Mammary epithelial cell (primary cell): ENCODE data around the gene NPHP4.

Experiments used
- EZH2 ChIP-seq: IDR thresholded peaks from 2 replicates; pipeline ENCODE4 v1.6.1; 2012; ENCODE audit warnings: low read length, inconsistent platforms, borderline replicate concordance
- TF ChIP-seq, protein P1 (sequence below), 2 donors: IDR thresholded peaks in 1 of 2; conservative IDR thresholded peaks in 1 of 2; 2 replicates each; pipeline ENCODE4 v1.5.1; 2011 to 2012; ENCODE audit warnings: inconsistent platforms in 2 of 2, low read length in 2 of 2, mild to moderate bottlenecking in 2 of 2, control low read depth in 1 of 2, low read depth in 1 of 2; ENCODE audit not compliant: insufficient read depth in 1 of 2; ENCODE audit errors: extremely low read depth in 1 of 2

DNA sequence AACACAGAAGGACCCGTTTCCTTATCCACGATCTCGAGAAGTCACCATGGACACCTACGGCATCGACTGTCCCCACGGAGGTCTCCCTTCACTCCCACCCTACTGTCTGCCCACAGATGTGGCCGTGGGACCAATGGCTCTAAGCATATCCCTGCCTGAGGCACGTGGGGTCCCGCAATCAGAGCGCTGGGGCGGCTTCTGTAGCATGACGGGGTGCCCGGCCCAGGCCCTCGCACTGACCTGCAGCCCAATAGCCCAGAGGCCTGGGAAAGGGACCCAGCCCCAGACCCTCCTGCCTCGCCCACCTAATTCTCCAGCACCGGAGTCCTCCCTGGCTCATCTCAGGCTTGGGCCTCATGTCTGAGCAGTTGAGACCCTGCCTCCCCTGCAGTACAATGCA lies 132.5 kb downstream of the NPHP4 start:
- TF ChIP-seq, protein P1, sequence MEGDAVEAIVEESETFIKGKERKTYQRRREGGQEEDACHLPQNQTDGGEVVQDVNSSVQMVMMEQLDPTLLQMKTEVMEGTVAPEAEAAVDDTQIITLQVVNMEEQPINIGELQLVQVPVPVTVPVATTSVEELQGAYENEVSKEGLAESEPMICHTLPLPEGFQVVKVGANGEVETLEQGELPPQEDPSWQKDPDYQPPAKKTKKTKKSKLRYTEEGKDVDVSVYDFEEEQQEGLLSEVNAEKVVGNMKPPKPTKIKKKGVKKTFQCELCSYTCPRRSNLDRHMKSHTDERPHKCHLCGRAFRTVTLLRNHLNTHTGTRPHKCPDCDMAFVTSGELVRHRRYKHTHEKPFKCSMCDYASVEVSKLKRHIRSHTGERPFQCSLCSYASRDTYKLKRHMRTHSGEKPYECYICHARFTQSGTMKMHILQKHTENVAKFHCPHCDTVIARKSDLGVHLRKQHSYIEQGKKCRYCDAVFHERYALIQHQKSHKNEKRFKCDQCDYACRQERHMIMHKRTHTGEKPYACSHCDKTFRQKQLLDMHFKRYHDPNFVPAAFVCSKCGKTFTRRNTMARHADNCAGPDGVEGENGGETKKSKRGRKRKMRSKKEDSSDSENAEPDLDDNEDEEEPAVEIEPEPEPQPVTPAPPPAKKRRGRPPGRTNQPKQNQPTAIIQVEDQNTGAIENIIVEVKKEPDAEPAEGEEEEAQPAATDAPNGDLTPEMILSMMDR (conservative IDR thresholded peaks at IDR 0.05 in 1 of 2, IDR thresholded peaks at IDR 0.05 in 1 of 2; ENCODE audit: extremely low read depth in 1 of 2, insufficient read depth in 1 of 2, low read depth in 1 of 2, low read length in 2 of 2): no peak
- TF ChIP-seq EZH2: no peak
